Suprapubic skin (tissue), 4 donors: ENCODE measurements around the gene TRAF3IP1. TPM values are rescaled to one million over a fixed set of nuclear protein-coding genes. Genes with fewer than 3 reads are reported as not detected.
A peak's percentile ranks its signal among the peaks of the same experiment; 100 is the strongest.
"Not testable (repeated sequence)": the region's sequence is repeated elsewhere in the genome, so short reads cannot be mapped to it uniquely, and the experiment has no call there.

Experiments used
- DNase-seq, 2 donors: peaks; one replicate each; pipeline ENCODE4 v3.0.0-alpha.2; 2019; ENCODE audit warnings: low spot score in 2 of 2
- H3K27ac ChIP-seq: fragments of 200-600 bp; sonication (generic); one replicate; pipeline ENCODE4 v1.5.1; 2019
- H3K27me3 ChIP-seq: fragments of 200-600 bp; sonication (generic); one replicate; pipeline ENCODE4 v1.5.1; 2019
- H3K36me3 ChIP-seq: fragments of 200-600 bp; sonication (generic); one replicate; pipeline ENCODE4 v1.5.1; 2019
- H3K4me1 ChIP-seq: fragments of 200-600 bp; sonication (generic); one replicate; pipeline ENCODE4 v1.5.1; 2019
- H3K4me3 ChIP-seq: fragments of 200-600 bp; sonication (generic); one replicate; pipeline ENCODE4 v1.5.1; 2019; ENCODE audit warnings: mild to moderate bottlenecking
- H3K9me3 ChIP-seq: fragments of 200-600 bp; sonication (generic); one replicate; pipeline ENCODE4 v1.5.1; 2019
- CTCF ChIP-seq, 2 donors: fragments of 200-600 bp in 1 of 2; fragments of 450-650 bp in 1 of 2; sonication (generic) in 1 of 2; IDR thresholded peaks; one replicate each; pipeline ENCODE4 v1.5.1; 2016 to 2019; ENCODE audit warnings: antibody characterized with exemption in 2 of 2, mild to moderate bottlenecking in 1 of 2, moderate library complexity in 1 of 2
- EP300 ChIP-seq: sonication (generic); formaldehyde crosslinking; IDR thresholded peaks from one replicate; pipeline ENCODE4 v1.6.1; 2017; ENCODE audit warnings: antibody characterized with exemption
- POLR2A ChIP-seq, 2 donors: fragments of 450-650 bp; IDR thresholded peaks; one replicate each; pipeline ENCODE4 v1.6.1; 2017; ENCODE audit warnings: antibody characterized with exemption in 2 of 2, mild to moderate bottlenecking in 2 of 2, moderate library complexity in 2 of 2
- POLR2AphosphoS5 ChIP-seq, 3 donors: sonication (generic); formaldehyde crosslinking; IDR thresholded peaks; one replicate each; pipeline ENCODE4 v1.6.1; 2017; ENCODE audit warnings: antibody characterized with exemption in 3 of 3
- WGBS: methylation state at CpG from one replicate; pipeline ENCODE4 v1.1.5; 2018; 5-methylcytosine and 5-hydroxymethylcytosine counted together
- total RNA-seq, 4 donors: library from RNA; depleted of rRNA; stranded (reverse); fragments of >200 nt; gene quantifications; one replicate each; pipeline ENCODE4 v1.1.0, GENCODE V29; 2016

The TRAF3IP1 gene
- total RNA-seq, 4 donors from 2014 or later = 10.2 to 15.4 (median 10.6) TPM

GRCh38 chr2:238370094-238370822 lies 49.9 kb downstream of the TRAF3IP1 start:
- 76% methylated on average over 10 of the region's 10 CpGs for WGBS
- Histone ChIP-seq H3K36me3 (no peaks in the 10 kb centered on the region), H3K9me3 (no peaks in the 10 kb centered on the region), H3K4me3 (no peak overlapping the region), H3K27me3 (no peaks in the 10 kb centered on the region), H3K4me1 (peaks cover 3% of the 10 kb centered on the region), H3K27ac (no peak overlapping the region)
- no peak for DNase-seq
- TF ChIP-seq CTCF (IDR thresholded peaks at IDR 0.05) (no peak), EP300 (no peak), POLR2A (IDR thresholded peaks at IDR 0.05) (no peak), POLR2AphosphoS5 (IDR thresholded peaks at IDR 0.05) (no peak)

- no peak overlapping the region for H3K4me3 ChIP-seq
- peak; percentile 53 to 70 for TF ChIP-seq CTCF (IDR thresholded peaks at IDR 0.05)
- no peak for TF ChIP-seq POLR2A (IDR thresholded peaks at IDR 0.05)
- no peak for TF ChIP-seq EP300
- TF ChIP-seq POLR2AphosphoS5 (IDR thresholded peaks at IDR 0.05) = no peak
- no peaks in the 10 kb centered on the region for H3K27me3 ChIP-seq
- no peak for DNase-seq
- WGBS = 39% methylated on average over 10 of the region's 10 CpGs
- no peaks in the 10 kb centered on the region for H3K9me3 ChIP-seq
- no peak overlapping the region for H3K27ac ChIP-seq
- peaks cover 3% of the 10 kb centered on the region for H3K4me1 ChIP-seq
- H3K36me3 ChIP-seq = no peaks in the 10 kb centered on the region
Observed at GRCh38 chr2:238370823-238371372, 50.6 kb downstream of the TRAF3IP1 start.

GRCh38 chr2:238372277-238372676 lies 52.0 kb downstream of the TRAF3IP1 start:
- not testable (repeated sequence) for H3K27ac ChIP-seq, H3K27me3 ChIP-seq, DNase-seq, H3K9me3 ChIP-seq, H3K4me1 ChIP-seq, H3K4me3 ChIP-seq, H3K36me3 ChIP-seq
- WGBS = 94% methylated on average over 3 of the region's 3 CpGs

- H3K9me3 ChIP-seq = no peaks in the 10 kb centered on the region
- H3K4me1 ChIP-seq = peaks cover 8% of the 10 kb centered on the region
- no peaks in the 10 kb centered on the region for H3K36me3 ChIP-seq
- no peak overlapping the region for H3K4me3 ChIP-seq
- no peak overlapping the region for H3K27ac ChIP-seq
- TF ChIP-seq CTCF (IDR thresholded peaks at IDR 0.05) = no peak
- TF ChIP-seq POLR2A (IDR thresholded peaks at IDR 0.05) = no peak
- no peak for TF ChIP-seq EP300
- no peak for TF ChIP-seq POLR2AphosphoS5 (IDR thresholded peaks at IDR 0.05)
- no peak for DNase-seq
- H3K27me3 ChIP-seq = no peaks in the 10 kb centered on the region
- WGBS = 79% methylated on average over 8 of the region's 8 CpGs
Observed at GRCh38 chr2:238376884-238377391, 56.6 kb downstream of the TRAF3IP1 start.

- TF ChIP-seq CTCF (IDR thresholded peaks at IDR 0.05) = no peak
- no peak for TF ChIP-seq EP300
- no peak for TF ChIP-seq POLR2AphosphoS5 (IDR thresholded peaks at IDR 0.05)
- TF ChIP-seq POLR2A (IDR thresholded peaks at IDR 0.05) = no peak
- 92% methylated on average over 11 of the region's 11 CpGs for WGBS
- no peak for DNase-seq
- H3K36me3 ChIP-seq = no peaks in the 10 kb centered on the region
- no peaks in the 10 kb centered on the region for H3K9me3 ChIP-seq
- no peak overlapping the region for H3K4me3 ChIP-seq
- peaks cover 8% of the 10 kb centered on the region for H3K4me1 ChIP-seq
- H3K27ac ChIP-seq = no peak overlapping the region
- no peaks in the 10 kb centered on the region for H3K27me3 ChIP-seq
Observed at GRCh38 chr2:238378230-238379095, 58.1 kb downstream of the TRAF3IP1 start.
